ENCODE data around the gene RNF4. TPM values are rescaled to one million over a fixed set of nuclear protein-coding genes. Genes with fewer than 3 reads are reported as not detected.

Gene RNF4
- total and polyA plus RNA-seq, 10 of the 15 experiments (the other 5 are each of a cell fraction or from before 2014, with no cell fraction given), result 34.9 to 145 (median 76.1) TPM

DNA sequence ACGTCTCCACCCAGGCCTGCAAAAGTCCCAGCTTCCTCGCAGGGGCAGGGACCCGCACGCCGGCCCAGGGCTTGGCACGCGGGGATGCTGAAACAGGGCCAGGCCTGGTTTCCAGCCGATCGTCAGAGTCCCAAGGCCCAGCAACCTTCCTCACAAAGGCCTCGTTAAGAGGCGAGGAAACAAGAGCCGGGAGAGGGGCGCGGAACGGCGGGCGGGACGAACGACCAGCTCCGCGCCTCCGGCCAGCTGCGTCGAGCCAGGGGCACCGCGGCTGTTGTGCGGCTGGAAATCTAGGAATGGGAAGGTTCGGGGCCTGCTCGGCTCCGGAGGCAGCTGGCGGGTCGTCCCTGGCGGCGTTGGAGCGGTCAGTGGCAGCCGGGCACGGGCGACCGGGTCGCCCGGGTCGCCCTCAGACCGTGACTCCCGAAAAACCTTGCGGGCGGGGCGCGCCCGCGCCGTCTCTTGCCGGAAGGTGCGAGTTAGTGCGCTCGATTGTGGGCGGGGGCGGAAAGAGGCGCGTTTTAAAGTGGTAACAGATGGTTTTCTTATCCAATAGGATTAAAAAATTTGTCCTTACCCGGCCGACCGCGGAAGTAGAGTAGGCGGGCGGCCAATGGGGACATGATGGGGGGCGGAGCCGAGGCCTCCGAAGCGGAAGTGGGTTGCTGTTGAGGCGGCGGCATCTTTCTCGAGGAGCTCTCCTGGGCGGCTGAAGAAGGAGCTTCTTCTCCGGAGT is at the start of gene RNF4 (continued):
- TF ChIP-seq WRNIP1 (IDR thresholded peaks at IDR 0.05; ENCODE audit: borderline replicate concordance, low read depth, low read length) (no peak), SPI1 (IDR thresholded peaks at IDR 0.05; ENCODE audit: borderline replicate concordance, insufficient read depth, low read depth, low read length) (peak; percentile 78), TAF1 (IDR thresholded peaks at IDR 0.05; ENCODE audit: borderline replicate concordance, low read depth, low read length) (peak; percentile 97), TCF12 (IDR thresholded peaks at IDR 0.05; ENCODE audit: low read depth, low read length) (peak; percentile 9; the same call in 1 of the 2 replicates), NR2F1 (conservative IDR thresholded peaks at IDR 0.05) (peak; percentile 95), RUNX3 (IDR thresholded peaks at IDR 0.05; ENCODE audit: low read length) (peak; percentile 68)
- TF ChIP-seq, protein P1, sequence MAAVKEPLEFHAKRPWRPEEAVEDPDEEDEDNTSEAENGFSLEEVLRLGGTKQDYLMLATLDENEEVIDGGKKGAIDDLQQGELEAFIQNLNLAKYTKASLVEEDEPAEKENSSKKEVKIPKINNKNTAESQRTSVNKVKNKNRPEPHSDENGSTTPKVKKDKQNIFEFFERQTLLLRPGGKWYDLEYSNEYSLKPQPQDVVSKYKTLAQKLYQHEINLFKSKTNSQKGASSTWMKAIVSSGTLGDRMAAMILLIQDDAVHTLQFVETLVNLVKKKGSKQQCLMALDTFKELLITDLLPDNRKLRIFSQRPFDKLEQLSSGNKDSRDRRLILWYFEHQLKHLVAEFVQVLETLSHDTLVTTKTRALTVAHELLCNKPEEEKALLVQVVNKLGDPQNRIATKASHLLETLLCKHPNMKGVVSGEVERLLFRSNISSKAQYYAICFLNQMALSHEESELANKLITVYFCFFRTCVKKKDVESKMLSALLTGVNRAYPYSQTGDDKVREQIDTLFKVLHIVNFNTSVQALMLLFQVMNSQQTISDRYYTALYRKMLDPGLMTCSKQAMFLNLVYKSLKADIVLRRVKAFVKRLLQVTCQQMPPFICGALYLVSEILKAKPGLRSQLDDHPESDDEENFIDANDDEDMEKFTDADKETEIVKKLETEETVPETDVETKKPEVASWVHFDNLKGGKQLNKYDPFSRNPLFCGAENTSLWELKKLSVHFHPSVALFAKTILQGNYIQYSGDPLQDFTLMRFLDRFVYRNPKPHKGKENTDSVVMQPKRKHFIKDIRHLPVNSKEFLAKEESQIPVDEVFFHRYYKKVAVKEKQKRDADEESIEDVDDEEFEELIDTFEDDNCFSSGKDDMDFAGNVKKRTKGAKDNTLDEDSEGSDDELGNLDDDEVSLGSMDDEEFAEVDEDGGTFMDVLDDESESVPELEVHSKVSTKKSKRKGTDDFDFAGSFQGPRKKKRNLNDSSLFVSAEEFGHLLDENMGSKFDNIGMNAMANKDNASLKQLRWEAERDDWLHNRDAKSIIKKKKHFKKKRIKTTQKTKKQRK (IDR thresholded peaks at IDR 0.05; ENCODE audit: low read depth, low read length), result no peak
- TF ChIP-seq, protein P2, sequence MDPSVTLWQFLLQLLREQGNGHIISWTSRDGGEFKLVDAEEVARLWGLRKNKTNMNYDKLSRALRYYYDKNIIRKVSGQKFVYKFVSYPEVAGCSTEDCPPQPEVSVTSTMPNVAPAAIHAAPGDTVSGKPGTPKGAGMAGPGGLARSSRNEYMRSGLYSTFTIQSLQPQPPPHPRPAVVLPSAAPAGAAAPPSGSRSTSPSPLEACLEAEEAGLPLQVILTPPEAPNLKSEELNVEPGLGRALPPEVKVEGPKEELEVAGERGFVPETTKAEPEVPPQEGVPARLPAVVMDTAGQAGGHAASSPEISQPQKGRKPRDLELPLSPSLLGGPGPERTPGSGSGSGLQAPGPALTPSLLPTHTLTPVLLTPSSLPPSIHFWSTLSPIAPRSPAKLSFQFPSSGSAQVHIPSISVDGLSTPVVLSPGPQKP (IDR thresholded peaks at IDR 0.05; ENCODE audit: low read depth, low read length), result no peak
- TF ChIP-seq, protein P3, sequence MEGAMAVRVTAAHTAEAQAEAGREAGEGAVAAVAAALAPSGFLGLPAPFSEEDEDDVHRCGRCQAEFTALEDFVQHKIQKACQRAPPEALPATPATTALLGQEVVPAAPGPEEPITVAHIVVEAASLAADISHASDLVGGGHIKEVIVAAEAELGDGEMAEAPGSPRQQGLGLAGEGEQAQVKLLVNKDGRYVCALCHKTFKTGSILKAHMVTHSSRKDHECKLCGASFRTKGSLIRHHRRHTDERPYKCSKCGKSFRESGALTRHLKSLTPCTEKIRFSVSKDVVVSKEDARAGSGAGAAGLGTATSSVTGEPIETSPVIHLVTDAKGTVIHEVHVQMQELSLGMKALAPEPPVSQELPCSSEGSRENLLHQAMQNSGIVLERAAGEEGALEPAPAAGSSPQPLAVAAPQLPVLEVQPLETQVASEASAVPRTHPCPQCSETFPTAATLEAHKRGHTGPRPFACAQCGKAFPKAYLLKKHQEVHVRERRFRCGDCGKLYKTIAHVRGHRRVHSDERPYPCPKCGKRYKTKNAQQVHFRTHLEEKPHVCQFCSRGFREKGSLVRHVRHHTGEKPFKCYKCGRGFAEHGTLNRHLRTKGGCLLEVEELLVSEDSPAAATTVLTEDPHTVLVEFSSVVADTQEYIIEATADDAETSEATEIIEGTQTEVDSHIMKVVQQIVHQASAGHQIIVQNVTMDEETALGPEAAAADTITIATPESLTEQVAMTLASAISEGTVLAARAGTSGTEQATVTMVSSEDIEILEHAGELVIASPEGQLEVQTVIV (IDR thresholded peaks at IDR 0.05; ENCODE audit: borderline replicate concordance, partially characterized antibody), result peak; percentile 85
- TF ChIP-seq, protein P4, sequence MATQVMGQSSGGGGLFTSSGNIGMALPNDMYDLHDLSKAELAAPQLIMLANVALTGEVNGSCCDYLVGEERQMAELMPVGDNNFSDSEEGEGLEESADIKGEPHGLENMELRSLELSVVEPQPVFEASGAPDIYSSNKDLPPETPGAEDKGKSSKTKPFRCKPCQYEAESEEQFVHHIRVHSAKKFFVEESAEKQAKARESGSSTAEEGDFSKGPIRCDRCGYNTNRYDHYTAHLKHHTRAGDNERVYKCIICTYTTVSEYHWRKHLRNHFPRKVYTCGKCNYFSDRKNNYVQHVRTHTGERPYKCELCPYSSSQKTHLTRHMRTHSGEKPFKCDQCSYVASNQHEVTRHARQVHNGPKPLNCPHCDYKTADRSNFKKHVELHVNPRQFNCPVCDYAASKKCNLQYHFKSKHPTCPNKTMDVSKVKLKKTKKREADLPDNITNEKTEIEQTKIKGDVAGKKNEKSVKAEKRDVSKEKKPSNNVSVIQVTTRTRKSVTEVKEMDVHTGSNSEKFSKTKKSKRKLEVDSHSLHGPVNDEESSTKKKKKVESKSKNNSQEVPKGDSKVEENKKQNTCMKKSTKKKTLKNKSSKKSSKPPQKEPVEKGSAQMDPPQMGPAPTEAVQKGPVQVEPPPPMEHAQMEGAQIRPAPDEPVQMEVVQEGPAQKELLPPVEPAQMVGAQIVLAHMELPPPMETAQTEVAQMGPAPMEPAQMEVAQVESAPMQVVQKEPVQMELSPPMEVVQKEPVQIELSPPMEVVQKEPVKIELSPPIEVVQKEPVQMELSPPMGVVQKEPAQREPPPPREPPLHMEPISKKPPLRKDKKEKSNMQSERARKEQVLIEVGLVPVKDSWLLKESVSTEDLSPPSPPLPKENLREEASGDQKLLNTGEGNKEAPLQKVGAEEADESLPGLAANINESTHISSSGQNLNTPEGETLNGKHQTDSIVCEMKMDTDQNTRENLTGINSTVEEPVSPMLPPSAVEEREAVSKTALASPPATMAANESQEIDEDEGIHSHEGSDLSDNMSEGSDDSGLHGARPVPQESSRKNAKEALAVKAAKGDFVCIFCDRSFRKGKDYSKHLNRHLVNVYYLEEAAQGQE (IDR thresholded peaks at IDR 0.05; ENCODE audit: low read depth, low read length), result no peak

All from GM12878 (cell line).